ENCODE data around the gene MLYCD.

MLYCD gene

GRCh38 chr16:83898463-83899271 lies at the start of gene MLYCD:
TSS of gene MLYCD (plus strand) at chr16:83899115. CDS start at chr16:83899145, 30 bp downstream.
- peak; percentile 57 for DNase-seq (ENCODE audit: low read depth, low spot score)
- H3K4me3 ChIP-seq (ENCODE audit: low read depth, low read length): peak within 1 kb of the TSS; percentile 45
- in situ Hi-C loops (cut with HindIII; ENCODE audit: low sequenced_read_pairs): no loop called here
- no peak for TF ChIP-seq CTCF (IDR thresholded peaks at IDR 0.05; ENCODE audit: low read depth, low read length)

- TF ChIP-seq CTCF (IDR thresholded peaks at IDR 0.05; ENCODE audit: low read depth, low read length): no peak
- DNase-seq (ENCODE audit: low read depth, low spot score): no peak
- no peak overlapping the region for H3K4me3 ChIP-seq (ENCODE audit: low read depth, low read length)
- in situ Hi-C loops (cut with HindIII; ENCODE audit: low sequenced_read_pairs): no loop called here
These were observed 49.5 kb upstream of the MLYCD start for GRCh38 chr16:83849421-83849820.

- in situ Hi-C loops (cut with HindIII; ENCODE audit: low sequenced_read_pairs): no loop called here
- H3K4me3 ChIP-seq (ENCODE audit: low read depth, low read length): no peak overlapping the region
- no peak for DNase-seq (ENCODE audit: low read depth, low spot score)
- no peak for TF ChIP-seq CTCF (IDR thresholded peaks at IDR 0.05; ENCODE audit: low read depth, low read length)
These were observed 48.0 kb upstream of the MLYCD start for GRCh38 chr16:83850947-83851346.

- no peak for TF ChIP-seq CTCF (IDR thresholded peaks at IDR 0.05; ENCODE audit: low read depth, low read length)
- no peak overlapping the region for H3K4me3 ChIP-seq (ENCODE audit: low read depth, low read length)
- no peak for DNase-seq (ENCODE audit: low read depth, low spot score)
- in situ Hi-C loops (cut with HindIII; ENCODE audit: low sequenced_read_pairs): no loop called here
These were observed 47.4 kb upstream of the MLYCD start for GRCh38 chr16:83851473-83851872.

- DNase-seq (ENCODE audit: low read depth, low spot score): no peak
- no peak overlapping the region for H3K4me3 ChIP-seq (ENCODE audit: low read depth, low read length)
- TF ChIP-seq CTCF (IDR thresholded peaks at IDR 0.05; ENCODE audit: low read depth, low read length): no peak
- in situ Hi-C loops (cut with HindIII; ENCODE audit: low sequenced_read_pairs): no loop called here
These were observed 46.1 kb upstream of the MLYCD start for GRCh38 chr16:83852774-83853173.

- DNase-seq (ENCODE audit: low read depth, low spot score): no peak
- no peak overlapping the region for H3K4me3 ChIP-seq (ENCODE audit: low read depth, low read length)
- in situ Hi-C loops (cut with HindIII; ENCODE audit: low sequenced_read_pairs): no loop called here
- TF ChIP-seq CTCF (IDR thresholded peaks at IDR 0.05; ENCODE audit: low read depth, low read length): no peak
These were observed 45.1 kb upstream of the MLYCD start for GRCh38 chr16:83853834-83854233.

All from astrocyte of the spinal cord (primary cell).